ENCODE measurements around the gene UBE2O.
A peak's percentile ranks its signal among the peaks of the same experiment; 100 is the strongest.
"Not testable (repeated sequence)": the region's sequence is repeated elsewhere in the genome, so short reads cannot be mapped to it uniquely, and the experiment has no call there.

UBE2O gene

DNA sequence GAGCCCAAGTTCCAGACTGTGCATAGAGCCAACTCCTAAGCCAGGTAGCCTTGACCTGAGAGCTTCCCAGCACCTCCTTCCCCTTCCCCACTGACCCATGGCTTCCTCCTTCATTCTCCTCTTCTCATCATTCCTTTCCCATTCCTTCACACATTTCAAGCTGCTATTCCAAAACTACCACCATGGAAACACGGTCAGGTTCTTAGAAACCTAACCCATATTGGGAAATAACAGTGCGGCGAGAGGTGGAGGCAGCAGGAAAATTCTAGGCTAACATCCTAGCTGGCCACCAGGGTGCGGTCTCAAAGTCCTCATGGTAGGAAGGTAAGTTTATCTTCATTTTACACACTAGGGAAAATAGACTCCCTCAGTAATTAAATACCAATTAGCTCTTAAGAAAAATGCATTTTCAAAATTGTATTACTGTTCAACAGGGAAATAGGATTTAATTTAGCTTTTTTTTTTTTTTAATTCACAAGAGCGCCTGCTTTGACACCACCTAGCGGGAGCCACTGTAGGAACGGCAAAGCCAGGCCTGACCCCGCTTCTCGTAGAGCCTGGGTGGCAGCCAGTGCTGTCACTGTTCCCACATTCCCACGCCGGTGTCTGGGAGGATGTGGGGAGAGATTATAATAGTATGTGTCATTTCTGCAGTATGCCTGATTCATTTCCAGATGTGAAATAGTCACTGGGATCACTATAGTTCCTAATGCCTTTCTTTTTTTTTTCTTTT is 82.5 kb downstream of the UBE2O start:
- peak; percentile 93 for DNase-seq (ENCODE audit: low spot score)

DNA sequence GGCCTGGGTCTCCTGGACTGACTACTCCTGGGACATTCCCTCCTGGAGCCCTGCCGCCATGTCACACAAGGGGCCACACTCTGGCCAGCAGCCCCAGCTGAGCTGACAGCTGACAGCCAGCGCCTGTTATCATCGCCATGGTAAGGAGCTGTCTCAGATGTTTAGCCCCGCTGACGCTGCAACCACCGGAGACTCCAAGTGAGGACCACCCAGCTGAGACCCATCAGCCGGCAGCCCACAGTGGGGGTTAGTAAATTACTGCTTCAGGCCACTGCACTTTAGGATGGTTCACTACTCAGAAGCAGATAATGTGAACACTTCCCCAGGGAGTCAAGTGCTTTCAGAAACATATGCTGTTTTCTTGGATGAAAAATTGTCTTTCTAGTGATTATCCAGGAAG is 83.1 kb downstream of the UBE2O start:
- DNase-seq (ENCODE audit: low spot score), result no peak

DNA sequence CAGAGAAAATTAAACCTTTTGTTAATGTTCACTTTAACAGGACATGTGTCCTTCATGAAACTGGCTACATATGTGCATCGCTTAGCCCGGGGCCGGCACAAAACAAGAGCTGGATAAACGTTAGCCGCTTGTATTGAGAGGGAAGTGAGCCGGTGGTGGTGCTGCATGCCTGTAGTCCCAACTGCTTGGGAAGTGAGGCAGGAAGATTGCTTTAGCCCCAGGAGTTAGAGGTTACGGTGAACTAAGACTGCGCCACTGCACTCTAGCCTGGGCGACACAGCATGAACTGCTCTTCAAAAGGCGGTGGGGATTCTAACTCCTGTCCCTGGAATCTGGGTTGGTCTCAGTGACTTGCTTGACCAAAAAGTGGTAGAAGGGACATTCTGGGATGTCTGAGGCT is 83.6 kb downstream of the UBE2O start:
- no peak for DNase-seq (ENCODE audit: low spot score)

DNA sequence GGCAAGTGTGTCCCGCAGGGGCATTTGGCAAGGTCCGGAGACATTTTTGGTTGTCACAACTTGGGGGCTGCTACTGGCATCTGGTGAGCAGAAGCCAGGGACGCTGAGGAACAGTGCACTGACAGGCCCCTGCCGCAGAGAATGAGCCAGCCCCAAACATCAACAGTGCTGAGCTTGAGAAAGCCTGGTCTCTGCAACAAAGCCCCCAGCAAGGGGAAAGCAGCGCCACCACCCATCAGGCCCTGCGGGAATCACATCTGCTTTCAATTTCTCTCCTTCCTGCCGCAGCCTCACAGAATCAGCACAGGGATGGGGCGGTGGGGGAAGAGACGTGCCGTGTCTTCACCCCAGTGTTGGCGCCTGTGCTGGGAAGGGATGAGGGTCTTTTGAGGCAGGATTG is 84.4 kb downstream of the UBE2O start:
- DNase-seq (ENCODE audit: low spot score), result peak; percentile 66

DNA sequence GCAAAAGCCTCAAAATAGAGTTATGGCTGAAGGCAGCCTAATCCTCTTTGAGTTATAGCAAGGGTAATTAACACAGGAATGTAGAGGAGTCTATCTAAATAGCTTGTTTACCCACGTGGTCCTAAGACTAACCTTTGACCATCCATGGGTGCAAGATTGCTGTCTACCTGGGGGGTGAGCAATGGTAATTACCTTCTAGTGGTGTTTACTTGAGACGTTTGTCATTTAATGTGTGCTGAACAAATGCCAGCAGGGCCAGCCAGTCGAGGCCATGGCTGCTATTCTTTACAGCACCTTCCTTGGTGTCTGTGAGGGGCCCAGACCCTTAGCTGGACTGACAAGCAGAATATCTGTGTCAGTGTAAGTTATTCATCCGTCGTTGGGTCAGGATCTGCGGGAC is 85.3 kb downstream of the UBE2O start:
- no peak for DNase-seq (ENCODE audit: low spot score)

DNA sequence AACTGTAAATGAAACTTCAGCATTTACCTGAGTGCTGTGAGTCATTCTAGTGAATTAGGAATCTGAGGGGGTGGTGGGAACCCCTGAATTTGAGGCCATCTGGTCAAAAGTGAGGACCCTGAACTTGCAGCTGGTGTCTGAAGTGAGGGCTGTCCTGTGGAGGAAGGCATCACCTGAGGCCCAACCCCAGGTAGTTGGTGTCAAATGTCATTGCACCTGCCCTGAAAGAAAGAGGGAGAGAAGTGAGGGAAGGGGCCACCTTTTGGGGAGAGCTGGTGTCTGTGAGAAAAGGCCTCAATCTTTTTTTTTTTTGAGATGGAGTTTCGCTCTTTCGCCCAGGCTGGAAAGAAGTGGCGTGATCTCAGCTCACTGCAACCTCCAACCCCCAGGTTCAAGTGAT is 86.7 kb downstream of the UBE2O start:
- no peak for DNase-seq (ENCODE audit: low spot score)

DNA sequence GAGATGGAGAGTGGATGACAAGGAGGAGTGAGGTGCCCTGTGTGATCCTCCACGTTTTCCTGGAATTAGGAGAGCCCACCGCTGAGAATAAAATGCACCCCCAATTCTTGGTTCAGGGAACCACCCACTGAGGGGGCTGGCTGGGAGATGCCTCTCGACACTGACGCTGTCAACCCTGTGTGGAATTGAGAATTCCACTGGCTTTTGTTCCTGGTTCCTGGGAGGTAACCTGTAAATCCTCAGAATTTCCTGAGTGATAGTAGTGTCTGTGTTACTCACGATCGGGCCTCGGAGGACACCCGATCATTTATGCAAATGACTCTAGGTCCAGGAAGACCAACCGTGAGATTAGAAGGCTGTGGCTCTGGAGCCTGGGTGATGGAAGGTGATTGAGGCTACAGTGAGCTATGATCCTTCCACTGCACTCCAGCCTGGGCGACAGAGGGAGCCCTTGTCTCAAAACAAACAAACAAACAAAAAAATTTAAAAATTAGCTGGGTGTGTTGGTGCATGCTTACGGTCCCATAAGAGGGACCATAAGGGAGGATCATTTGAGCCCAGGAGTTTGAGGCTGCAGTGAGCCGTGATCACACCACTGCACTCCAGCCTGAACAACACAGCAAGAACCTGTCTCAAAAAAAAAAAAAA is 87.6 kb downstream of the UBE2O start:
- no peak for DNase-seq (ENCODE audit: low spot score)

DNA sequence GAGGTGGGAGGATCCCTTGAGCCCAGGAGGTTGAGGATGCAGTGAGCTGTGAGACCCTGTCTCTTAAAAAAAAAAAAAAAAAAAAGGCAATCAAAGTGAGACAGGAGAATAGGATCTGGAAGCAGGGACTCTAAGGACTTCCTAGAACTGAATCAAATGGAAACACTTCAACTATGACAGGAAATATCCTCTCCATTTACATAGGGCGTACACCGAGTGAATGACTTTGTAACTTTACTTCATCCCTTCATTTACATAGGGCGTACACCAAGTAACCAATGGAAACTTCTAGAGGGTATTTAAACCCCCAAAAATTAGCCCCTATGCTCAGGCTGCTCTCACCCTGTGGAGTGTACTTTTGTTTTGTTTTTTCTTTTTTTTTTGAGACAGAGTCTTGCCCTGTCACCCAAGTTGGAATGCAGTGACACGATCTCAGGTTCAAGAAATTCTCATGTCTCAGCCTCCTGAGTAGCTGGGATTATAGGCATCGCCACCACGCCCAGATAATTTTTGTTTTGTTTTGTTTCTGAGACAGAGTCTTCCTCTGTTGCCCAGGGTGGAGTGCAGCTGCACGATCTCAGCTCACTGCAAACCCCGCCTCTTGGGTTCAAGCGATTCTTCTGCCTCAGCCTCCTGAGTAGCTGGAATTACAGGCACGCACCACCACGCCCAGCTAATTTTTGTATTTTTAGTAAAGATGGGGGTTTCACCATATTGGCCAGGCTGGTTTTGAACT is 89.7 kb downstream of the UBE2O start:
- no peak for DNase-seq (ENCODE audit: low spot score)

DNA sequence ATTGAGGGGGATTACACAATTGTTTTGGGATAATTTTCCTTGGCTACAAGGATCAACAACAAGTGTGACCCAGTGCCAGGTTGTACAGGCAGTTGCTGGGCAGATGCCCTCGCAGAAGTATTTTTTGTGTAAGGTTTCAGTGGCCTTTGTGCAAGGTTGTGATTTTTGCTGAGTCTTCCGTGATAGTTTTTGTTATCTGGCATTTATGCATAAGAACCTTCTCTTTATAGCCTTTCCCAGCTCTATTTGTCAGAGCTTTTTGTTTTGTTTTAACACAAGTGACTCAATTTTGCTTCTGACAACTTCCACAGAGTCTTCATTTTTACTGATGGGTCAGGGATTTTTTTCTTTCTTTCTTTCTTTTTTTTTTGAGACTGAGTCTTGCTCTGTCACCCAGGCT is 92.5 kb downstream of the UBE2O start:
- DNase-seq (ENCODE audit: low spot score), result no peak

DNA sequence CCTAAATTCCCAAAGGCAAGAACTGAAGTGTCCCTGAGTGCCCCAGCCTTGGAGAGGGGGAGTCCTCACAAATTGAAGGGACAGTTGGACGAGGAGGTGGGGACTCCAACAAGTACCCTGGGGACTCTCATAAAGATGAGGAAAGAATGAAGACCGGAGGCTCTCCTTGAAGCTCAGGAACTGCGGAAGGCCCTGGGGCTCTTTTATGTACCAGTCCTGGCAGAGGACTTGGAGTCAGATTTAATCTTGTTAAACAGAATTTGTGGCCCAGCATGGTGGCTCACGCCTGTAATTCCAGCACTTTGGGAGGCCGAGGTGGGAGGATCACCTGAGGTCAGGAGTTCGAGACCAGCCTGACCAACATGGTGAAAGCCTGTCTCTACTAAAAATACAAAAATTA is 93.2 kb downstream of the UBE2O start:
- DNase-seq (ENCODE audit: low spot score), result not testable (repeated sequence)

DNA sequence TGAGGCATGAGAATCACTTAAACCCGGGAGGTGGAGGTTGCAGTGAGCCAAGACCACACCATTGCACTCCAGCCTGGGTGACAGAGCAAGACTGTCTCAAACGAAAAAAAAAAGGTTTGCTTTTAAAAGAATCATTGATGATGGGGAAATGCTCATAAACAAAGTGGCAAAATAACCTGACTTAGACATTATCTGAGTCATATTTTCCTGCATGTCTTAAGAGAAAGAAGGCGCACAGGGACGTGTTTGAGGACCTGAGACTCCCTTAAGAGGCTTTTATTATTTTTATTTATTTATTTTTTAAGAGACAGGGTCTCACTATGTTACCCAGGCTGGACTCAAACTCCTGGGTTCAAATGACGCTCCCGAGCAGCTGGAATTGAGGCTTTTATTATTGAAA is 93.6 kb downstream of the UBE2O start:
- no peak for DNase-seq (ENCODE audit: low spot score)

DNA sequence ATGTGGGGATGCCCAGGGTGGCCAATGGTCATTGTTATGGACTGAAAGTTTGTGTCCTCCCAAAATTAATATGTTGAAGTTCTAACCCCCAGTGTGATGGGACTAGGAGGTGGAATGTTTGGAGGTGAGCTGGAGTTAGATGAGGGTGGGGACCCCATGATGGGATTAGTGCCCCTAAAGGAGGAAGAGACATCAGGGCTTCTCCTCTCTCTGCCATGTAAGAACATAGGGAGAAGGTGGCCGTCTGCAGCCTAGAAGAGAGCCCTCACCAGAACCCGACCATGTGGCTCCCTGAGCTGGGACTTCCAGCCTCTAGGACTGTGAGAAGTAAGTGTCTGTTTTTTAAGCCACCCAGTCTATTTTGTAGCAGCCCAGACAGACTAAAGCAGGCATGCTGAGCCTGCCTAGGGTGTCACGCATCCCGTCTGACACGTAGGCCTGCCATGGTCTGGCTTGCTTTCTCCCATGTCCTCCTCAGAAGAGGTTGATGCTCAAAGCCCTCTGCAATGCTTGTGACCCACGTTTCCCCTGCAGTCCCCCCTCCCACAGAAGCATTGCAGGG is 95.3 kb downstream of the UBE2O start:
- DNase-seq (ENCODE audit: low spot score), result no peak

DNA sequence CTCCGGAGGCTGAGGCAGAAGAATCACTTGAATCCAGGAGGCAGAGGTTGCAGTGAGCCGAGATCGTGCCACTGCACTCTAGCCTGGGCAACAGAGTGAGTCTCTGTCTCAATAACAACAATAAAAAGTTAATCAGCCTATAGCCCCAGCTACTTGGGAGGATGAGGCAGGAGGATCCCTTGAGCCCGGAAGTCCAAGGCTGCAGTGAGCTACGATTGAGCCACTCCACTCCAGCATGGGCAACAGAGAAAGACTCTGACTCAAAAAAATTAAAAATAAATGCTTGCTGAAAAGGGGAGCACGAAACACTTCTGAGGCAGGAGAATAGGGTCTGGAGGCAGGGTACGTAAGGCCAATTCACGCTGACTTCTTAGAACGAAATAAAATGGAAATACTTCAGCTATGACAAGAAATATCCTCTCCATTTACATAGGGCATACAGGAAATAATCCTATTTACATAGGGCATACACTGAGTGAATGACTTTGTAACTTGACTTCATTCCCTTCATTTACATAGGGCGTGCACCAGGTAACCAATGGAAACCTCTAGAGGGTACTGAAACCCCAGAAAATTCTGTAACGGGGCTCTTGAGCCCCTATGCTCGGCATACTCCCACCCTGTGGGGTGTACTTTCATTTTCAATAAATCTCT is 96.0 kb downstream of the UBE2O start:
- DNase-seq (ENCODE audit: low spot score), result no peak

DNA sequence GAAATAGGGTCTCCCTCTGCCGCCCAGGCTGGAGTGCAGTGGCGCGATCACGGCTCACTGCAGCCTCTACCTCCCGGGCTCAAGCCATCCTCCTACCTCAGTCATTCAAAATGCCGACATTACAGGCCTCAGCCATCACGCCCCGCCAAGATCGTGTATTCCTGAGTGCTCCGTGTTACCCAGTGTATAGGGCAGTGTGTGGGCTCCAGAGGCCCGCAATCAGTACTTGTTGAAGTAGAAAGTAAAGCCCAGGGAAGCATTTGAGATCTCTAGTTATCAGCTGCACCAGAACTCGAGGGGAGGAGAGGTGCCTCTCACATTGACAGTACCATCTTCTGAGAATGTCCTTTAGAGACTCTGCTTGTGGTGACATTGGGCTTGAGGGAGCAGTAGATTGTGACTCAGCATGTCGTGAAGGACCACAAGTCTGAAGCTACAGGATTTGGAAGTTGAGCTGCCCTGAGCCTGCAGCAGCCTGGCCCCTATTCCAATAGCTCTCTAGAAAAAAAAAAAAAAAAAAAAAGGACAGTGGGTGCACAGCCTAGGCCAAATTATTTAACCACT is 98.1 kb downstream of the UBE2O start:
- DNase-seq (ENCODE audit: low spot score), result no peak

DNA sequence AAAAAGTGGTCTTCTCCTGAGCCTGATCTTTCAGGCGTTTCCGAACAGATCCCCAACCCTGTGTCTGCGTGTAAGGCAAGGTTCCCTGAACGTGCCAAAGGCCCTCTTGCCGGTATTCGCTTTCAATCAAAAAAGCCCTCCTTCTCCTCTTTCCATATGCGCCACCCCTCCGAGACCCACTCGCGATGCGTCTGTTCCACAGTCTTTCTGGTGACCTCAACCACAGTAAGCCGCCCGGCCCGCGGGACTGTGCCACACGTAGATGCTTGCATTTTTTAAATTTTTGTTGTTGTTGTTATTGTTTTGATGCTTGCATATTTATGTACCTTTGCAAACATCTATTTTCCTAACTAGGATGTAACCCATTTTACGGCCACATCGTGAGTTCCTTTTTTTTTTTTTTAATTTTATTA is 98.6 kb downstream of the UBE2O start:
- no peak for DNase-seq (ENCODE audit: low spot score)

DNA sequence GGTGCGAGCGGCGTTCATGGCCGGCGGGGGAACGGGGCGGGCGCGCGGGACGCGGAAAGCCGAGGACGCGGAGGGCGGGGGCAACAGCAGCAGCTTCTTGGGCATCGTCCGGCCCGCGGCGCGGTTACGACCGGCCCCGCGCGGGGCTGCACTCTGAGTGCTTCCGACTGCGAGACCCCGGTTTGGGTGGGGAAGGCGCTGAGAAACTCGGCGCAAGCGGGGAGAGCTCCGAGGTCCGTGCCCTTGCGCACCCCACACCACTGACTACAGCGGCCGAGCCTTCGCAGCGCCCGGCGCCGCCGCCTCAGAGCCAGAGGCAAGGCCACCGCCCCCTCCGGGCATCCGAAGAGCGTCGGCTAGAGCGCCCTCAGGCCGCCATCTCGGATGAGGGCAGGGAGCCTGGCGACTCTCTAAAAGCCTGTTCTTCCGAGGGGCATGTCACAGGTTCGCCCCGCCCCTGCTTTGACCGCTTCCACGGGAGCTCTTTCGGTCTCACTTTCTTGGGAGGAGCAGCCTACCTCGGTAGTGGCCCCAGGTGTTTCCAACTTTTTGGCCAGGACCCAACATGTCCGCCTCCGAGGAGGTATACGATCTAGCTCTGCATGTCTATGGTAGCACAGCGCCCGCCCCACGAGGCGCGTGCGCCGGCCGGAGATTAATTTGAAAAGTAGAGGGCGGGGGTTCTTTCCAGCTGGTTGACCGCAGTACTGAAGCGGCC is 99.2 kb downstream of the UBE2O start, which contains the start of gene PRPSAP1:
TSS of gene PRPSAP1 (minus strand) at position 318 of the 718 bp plus-strand sequence. CDS start at position 105, 213 bp downstream.
- peak; percentile 96 for DNase-seq (ENCODE audit: low spot score)

DNA sequence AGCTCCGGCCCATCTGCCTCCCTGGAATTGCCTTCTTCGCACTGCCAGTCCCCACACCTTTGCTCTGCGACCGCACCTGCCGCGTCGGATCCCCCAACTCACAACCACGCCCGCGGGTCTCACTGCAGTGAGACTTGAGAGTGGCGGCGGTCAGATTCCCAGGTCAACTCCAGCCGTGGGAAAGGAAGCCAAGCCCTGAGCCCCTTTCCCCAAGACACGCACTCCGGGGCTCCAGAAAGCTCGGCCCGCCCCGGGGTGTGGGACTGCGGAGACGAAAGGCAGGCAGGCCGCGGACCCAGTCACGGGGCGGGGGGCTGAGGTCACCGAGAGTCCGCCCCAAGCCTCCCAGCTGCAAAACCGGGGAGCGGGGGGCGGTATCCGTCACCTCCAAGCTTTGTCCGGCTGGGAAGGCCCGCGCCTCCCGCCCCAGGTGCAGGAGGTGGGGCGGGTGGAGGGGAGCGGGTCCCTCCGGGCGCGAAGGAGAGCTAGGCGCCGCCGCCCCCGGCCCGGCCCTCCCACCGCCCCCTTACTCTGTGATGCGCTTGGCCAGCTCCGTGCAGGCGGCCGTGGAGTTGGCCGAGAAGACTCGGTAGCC is 99.9 kb downstream of the UBE2O start:
- DNase-seq (ENCODE audit: low spot score), result peak; percentile 70

DNA sequence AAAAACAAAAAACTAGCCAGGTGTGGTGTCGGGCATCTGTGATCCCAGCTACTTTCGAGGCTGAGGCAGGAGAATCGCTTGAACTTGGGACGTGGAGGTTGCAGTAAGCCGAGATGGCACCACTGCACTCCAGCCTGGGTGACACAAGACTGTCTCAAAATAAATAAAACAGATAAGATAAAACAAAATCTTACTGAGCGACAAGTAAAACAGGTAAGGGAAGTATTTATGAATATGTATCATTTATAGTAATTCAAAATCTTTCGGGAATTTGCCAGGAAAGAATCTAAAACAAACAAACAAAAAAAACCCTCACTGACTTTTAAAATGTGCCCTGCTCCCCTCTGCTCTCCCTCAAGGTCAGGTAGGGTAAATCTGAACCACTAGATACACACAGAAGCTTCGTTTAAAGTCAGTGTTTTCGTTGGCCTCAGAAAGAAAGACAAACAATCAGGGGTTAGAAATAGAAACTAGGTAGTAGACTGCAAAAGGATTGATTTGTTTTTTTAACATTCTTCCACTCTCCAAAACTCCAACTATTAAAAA is 101.4 kb downstream of the UBE2O start:
- DNase-seq (ENCODE audit: low spot score), result no peak

DNA sequence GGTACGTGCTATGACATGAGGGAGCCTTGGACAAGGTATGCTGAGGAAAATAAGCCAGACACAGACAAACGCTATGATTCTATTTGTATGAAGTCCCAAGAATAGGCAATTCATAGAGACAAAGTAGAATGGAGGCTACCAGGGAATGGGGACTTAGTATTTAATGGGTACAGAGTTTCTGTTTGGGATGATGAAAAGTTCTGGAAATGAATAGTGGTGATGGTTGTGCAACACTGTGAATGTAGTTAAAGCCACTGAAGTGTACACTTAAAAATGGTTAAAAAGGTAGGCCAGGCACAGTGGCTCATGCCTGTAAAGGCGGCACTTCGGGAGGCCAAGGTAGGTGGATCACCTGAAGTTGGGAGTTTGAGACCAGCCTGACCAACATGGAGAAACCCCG is 102.5 kb downstream of the UBE2O start:
- no peak for DNase-seq (ENCODE audit: low spot score)

DNA sequence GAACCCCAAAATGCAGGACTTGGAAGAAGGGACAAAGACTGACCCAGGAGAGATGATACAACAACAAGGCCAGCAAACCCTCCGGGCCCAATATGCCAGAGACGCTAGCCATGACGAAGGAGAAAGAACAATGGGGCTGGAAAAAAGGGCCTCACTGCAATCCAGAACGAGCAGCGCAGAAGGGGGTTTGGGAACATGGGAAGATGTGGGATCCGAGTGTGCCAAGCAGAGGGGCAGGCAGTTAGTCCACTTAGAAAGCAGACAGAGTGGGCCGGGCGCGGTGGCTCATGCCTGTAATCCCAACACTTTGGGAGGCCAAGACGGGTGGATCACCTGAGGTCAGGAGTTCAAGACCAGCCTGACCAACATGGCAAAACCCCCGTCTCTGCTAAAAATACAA is 106.0 kb downstream of the UBE2O start:
- DNase-seq (ENCODE audit: low spot score), result not testable (repeated sequence)
